ENCODE measurements around the gene E2F4.
A peak's percentile ranks its signal among the peaks of the same experiment; 100 is the strongest.

E2F4 gene

GRCh38 chr16:67226295-67226803 lies 34.4 kb downstream of the E2F4 start:
- no peak for TF ChIP-seq CTCF (IDR thresholded peaks at IDR 0.05)
- no peaks in the 10 kb centered on the region for H3K27me3 ChIP-seq
- H3K9me3 ChIP-seq, result no peaks in the 10 kb centered on the region
- H3K27ac ChIP-seq, result peak overlapping the region; percentile 86
- peaks cover 32% of the 10 kb centered on the region for H3K36me3 ChIP-seq
- H3K4me1 ChIP-seq (ENCODE audit: control insufficient read depth in 1 of 2, insufficient read depth in 1 of 2, low read depth in 1 of 2, low read length in 1 of 2), result peaks cover 16 to 17% of the 10 kb centered on the region in 2 experiments
- peak overlapping the region; percentile 65 to 84 for H3K4me3 ChIP-seq (ENCODE audit: low read depth in 1 of 2, low read length in 1 of 2)

- Histone ChIP-seq H3K4me3 (ENCODE audit: low read depth in 1 of 2, low read length in 1 of 2) (peak within 1 kb of the TSS; percentile 65 to 84), H3K27ac (peak within 1 kb of the TSS; percentile 86), H3K9me3 (no peaks in the 10 kb centered on the region), H3K36me3 (peaks cover 39% of the 10 kb centered on the region), H3K4me1 (ENCODE audit: control insufficient read depth in 1 of 2, insufficient read depth in 1 of 2, low read depth in 1 of 2, low read length in 1 of 2) (peaks cover 16 to 17% of the 10 kb centered on the region in 2 experiments), H3K27me3 (no peaks in the 10 kb centered on the region)
- peak; percentile 87 for TF ChIP-seq CTCF (IDR thresholded peaks at IDR 0.05)
Measured at GRCh38 chr16:67226804-67227566, 35.0 kb downstream of the E2F4 start, which contains the start of gene TMEM208. Gene TMEM208, plus strand, starts transcription at chr16:67227130. Its CDS starts 89 bp downstream, at chr16:67227219.

- no peaks in the 10 kb centered on the region for H3K27me3 ChIP-seq
- peaks cover 40% of the 10 kb centered on the region for H3K36me3 ChIP-seq
- H3K4me1 ChIP-seq (ENCODE audit: control insufficient read depth in 1 of 2, insufficient read depth in 1 of 2, low read depth in 1 of 2, low read length in 1 of 2), result peaks cover 16 to 17% of the 10 kb centered on the region in 2 experiments
- peak overlapping the region; percentile 65 to 84 for H3K4me3 ChIP-seq (ENCODE audit: low read depth in 1 of 2, low read length in 1 of 2)
- H3K9me3 ChIP-seq, result no peaks in the 10 kb centered on the region
- peak overlapping the region; percentile 86 for H3K27ac ChIP-seq
- TF ChIP-seq CTCF (IDR thresholded peaks at IDR 0.05), result no peak
Measured at GRCh38 chr16:67227567-67227921, 35.6 kb downstream of the E2F4 start.

- Histone ChIP-seq H3K27ac (peak overlapping the region; percentile 86), H3K4me3 (ENCODE audit: low read depth in 1 of 2, low read length in 1 of 2) (peak overlapping the region; percentile 65 to 84), H3K36me3 (peaks cover 43% of the 10 kb centered on the region), H3K9me3 (no peaks in the 10 kb centered on the region), H3K27me3 (no peaks in the 10 kb centered on the region), H3K4me1 (ENCODE audit: control insufficient read depth in 1 of 2, insufficient read depth in 1 of 2, low read depth in 1 of 2, low read length in 1 of 2) (peaks cover 16 to 17% of the 10 kb centered on the region in 2 experiments)
- TF ChIP-seq CTCF (IDR thresholded peaks at IDR 0.05), result no peak
Measured at GRCh38 chr16:67228034-67228785, 36.3 kb downstream of the E2F4 start.

- H3K4me3 ChIP-seq (ENCODE audit: low read depth in 1 of 2, low read length in 1 of 2), result no peak overlapping the region
- no peaks in the 10 kb centered on the region for H3K9me3 ChIP-seq
Measured at GRCh38 chr16:67228905-67229304, 37.0 kb downstream of the E2F4 start.

More at GRCh38 chr16:67228905-67229304, 37.0 kb downstream of the E2F4 start:
- no peak for TF ChIP-seq CTCF (IDR thresholded peaks at IDR 0.05)
- Histone ChIP-seq H3K36me3 (peaks cover 50% of the 10 kb centered on the region), H3K27me3 (no peaks in the 10 kb centered on the region), H3K27ac (no peak overlapping the region), H3K4me1 (ENCODE audit: control insufficient read depth in 1 of 2, insufficient read depth in 1 of 2, low read depth in 1 of 2, low read length in 1 of 2) (peaks cover 16 to 17% of the 10 kb centered on the region in 2 experiments)
